Chondrocyte (in vitro differentiated cells): Measurements from ENCODE around the gene CCNF. TPM values are rescaled to one million over a fixed set of nuclear protein-coding genes. Genes with fewer than 3 reads are reported as not detected.
"Not testable (repeated sequence)": the region's sequence is repeated elsewhere in the genome, so short reads cannot be mapped to it uniquely, and the experiment has no call there.

Source experiments
- DNase-seq: peaks from one replicate; pipeline ENCODE4 v3.0.0; 2021; ENCODE audit warnings: mixed read lengths, low spot score
- H3K27ac Mint-ChIP-seq: one replicate; pipeline ENCODE4 v1.8.0; 2021; ENCODE audit warnings: mild to moderate bottlenecking, moderate library complexity, mixed read lengths; ENCODE audit not compliant: unreplicated experiment
- H3K27me3 Mint-ChIP-seq: 2 replicates; pipeline ENCODE4 v1.8.0; 2021; ENCODE audit warnings: low read depth, mixed read lengths
- H3K36me3 Mint-ChIP-seq: 2 replicates; pipeline ENCODE4 v1.8.0; 2021; ENCODE audit warnings: low read depth, mixed read lengths
- H3K4me1 Mint-ChIP-seq: 2 replicates; pipeline ENCODE4 v1.8.0; 2021; ENCODE audit warnings: low read depth, mild to moderate bottlenecking, mixed read lengths
- H3K4me3 Mint-ChIP-seq: one replicate; pipeline ENCODE4 v1.8.0; 2021; ENCODE audit warnings: mild to moderate bottlenecking, moderate library complexity, mixed read lengths; ENCODE audit not compliant: unreplicated experiment
- H3K9me3 Mint-ChIP-seq: 2 replicates; pipeline ENCODE4 v1.8.0; 2021; ENCODE audit warnings: low read depth, mixed read lengths
- CTCF ChIP-seq: fragments of 200-600 bp; sonication (generic); IDR thresholded peaks from 2 replicates; pipeline ENCODE4 v1.5.0; 2021; ENCODE audit warnings: antibody characterized with exemption, mild to moderate bottlenecking, moderate library complexity
- total RNA-seq: library from RNA; stranded (reverse); gene quantifications from 3 replicates; pipeline ENCODE4 v1.2.1, GENCODE V29; 2021

CCNF gene
- total RNA-seq, 1 donor from 2014 or later = 7.6 TPM

GRCh38 chr16:2436110-2436509 lies 6.9 kb downstream of the CCNF start:
- peaks cover 12% of the 10 kb centered on the region for H3K36me3 Mint-ChIP-seq
- DNase-seq = peak; percentile 28
- no peaks in the 10 kb centered on the region for H3K9me3 Mint-ChIP-seq

GRCh38 chr16:2437032-2437790 lies 8.0 kb downstream of the CCNF start:
- H3K36me3 Mint-ChIP-seq = peaks cover 12% of the 10 kb centered on the region
- no peak overlapping the region for H3K4me3 Mint-ChIP-seq
- H3K27me3 Mint-ChIP-seq = no peaks in the 10 kb centered on the region
- H3K9me3 Mint-ChIP-seq = no peaks in the 10 kb centered on the region
- no peaks in the 10 kb centered on the region for H3K4me1 Mint-ChIP-seq
- no peak for TF ChIP-seq CTCF
- H3K27ac Mint-ChIP-seq = no peak overlapping the region
- peak; percentile 70 for DNase-seq

More at GRCh38 chr16:2436110-2436509, 6.9 kb downstream of the CCNF start:
- no peak overlapping the region for H3K27ac Mint-ChIP-seq
- no peak for TF ChIP-seq CTCF
- H3K4me1 Mint-ChIP-seq = no peaks in the 10 kb centered on the region
- no peaks in the 10 kb centered on the region for H3K27me3 Mint-ChIP-seq
- H3K4me3 Mint-ChIP-seq = no peak overlapping the region

- no peak for DNase-seq
- H3K36me3 Mint-ChIP-seq = peaks cover 10% of the 10 kb centered on the region
- H3K4me1 Mint-ChIP-seq = no peaks in the 10 kb centered on the region
- H3K27me3 Mint-ChIP-seq = no peaks in the 10 kb centered on the region
- H3K9me3 Mint-ChIP-seq = no peaks in the 10 kb centered on the region
- no peak for TF ChIP-seq CTCF
- no peak overlapping the region for H3K4me3 Mint-ChIP-seq
- no peak overlapping the region for H3K27ac Mint-ChIP-seq
Observed at GRCh38 chr16:2438121-2438520, 8.9 kb downstream of the CCNF start.

- Mint-ChIP-seq H3K9me3 (no peaks in the 10 kb centered on the region), H3K4me1 (no peaks in the 10 kb centered on the region), H3K4me3 (no peak overlapping the region), H3K27me3 (no peaks in the 10 kb centered on the region), H3K27ac (no peak overlapping the region), H3K36me3 (peaks cover 8% of the 10 kb centered on the region)
- no peak for TF ChIP-seq CTCF
- no peak for DNase-seq
Observed at GRCh38 chr16:2439598-2439997, 10.4 kb downstream of the CCNF start.

GRCh38 chr16:2441143-2441804 lies 12.0 kb downstream of the CCNF start:
- DNase-seq, H3K4me1 Mint-ChIP-seq, H3K9me3 Mint-ChIP-seq, H3K27ac Mint-ChIP-seq, H3K27me3 Mint-ChIP-seq, H3K4me3 Mint-ChIP-seq: not testable (repeated sequence)
- peaks cover 14% of the 10 kb centered on the region for H3K36me3 Mint-ChIP-seq
